Measurements from ENCODE around the gene RAET1E. TPM values are rescaled to one million over a fixed set of nuclear protein-coding genes. Genes with fewer than 3 reads are reported as not detected.

The RAET1E gene
- total and polyA plus RNA-seq, 2 donors (not counting 3 experiments of a cell fraction or from before 2014, with no cell fraction given): 0.04 TPM; not detected in 1

GRCh38 chr6:149884617-149885016 lies 13.3 kb downstream of the RAET1E start:
- Histone ChIP-seq H4K20me1 (replicated peaks; ENCODE audit: control insufficient read depth, extremely low read depth, insufficient read depth, low read length) (no peaks in the 10 kb centered on the region), H3K4me1 (ENCODE audit: control insufficient read depth, extremely low read depth, insufficient read depth, low read length) (no peaks in the 10 kb centered on the region), H3K36me3 (ENCODE audit: control insufficient read depth in 2 of 2, extremely low read depth in 1 of 2, insufficient read depth in 2 of 2, low read length in 2 of 2) (no peaks in the 10 kb centered on the region), H3K4me3 (replicated peaks in 1 of 3; ENCODE audit: insufficient read depth in 1 of 3, low read depth in 1 of 3, low read length in 3 of 3) (no peak overlapping the region), H3K9me3 (replicated peaks; ENCODE audit: control insufficient read depth, insufficient read depth, low read length) (no peaks in the 10 kb centered on the region), H3K27ac (ENCODE audit: insufficient read depth, low read depth, low read length) (no peak overlapping the region), H2AFZ (ENCODE audit: low read depth, low read length) (no peak overlapping the region), H3K9me1 (replicated peaks; ENCODE audit: control insufficient read depth, extremely low read depth, insufficient read depth, low read length) (no peaks in the 10 kb centered on the region), H3K27me3 (ENCODE audit: control insufficient read depth in 2 of 2, insufficient read depth in 2 of 2, low read length in 2 of 2) (peaks cover 1 to 5% of the 10 kb centered on the region in 2 experiments), H3K79me2 (ENCODE audit: control insufficient read depth, insufficient read depth, low read length) (no peaks in the 10 kb centered on the region), H3K9ac (replicated peaks; ENCODE audit: extremely low read depth, insufficient read depth, low read length) (no peak overlapping the region), H3K4me2 (ENCODE audit: insufficient read depth, low read length) (no peak overlapping the region)
- ChIA-PET POLR2A (no interaction called here), CTCF (no interaction called here)
- BruUV-seq (replicated peaks): no TSS peak
- TF ChIP-seq FOS (IDR thresholded peaks at IDR 0.05; ENCODE audit: borderline replicate concordance, insufficient read depth, low read length) (no peak), MYC (IDR thresholded peaks at IDR 0.05; ENCODE audit: low read depth, low read length) (no peak), CTCF (IDR thresholded peaks at IDR 0.05; ENCODE audit: extremely low read depth in 1 of 2, insufficient read depth in 1 of 2, low read depth in 1 of 2, low read length in 2 of 2) (no peak), POLR2AphosphoS5 (IDR thresholded peaks at IDR 0.05; ENCODE audit: insufficient read depth, low read depth, low read length) (no peak), GATA2 (IDR thresholded peaks at IDR 0.05; ENCODE audit: insufficient read depth, insufficient read length, low read depth, low read length) (no peak), JUN (IDR thresholded peaks at IDR 0.05; ENCODE audit: borderline replicate concordance, insufficient read depth, insufficient read length, low read depth) (no peak), EZH2 (IDR thresholded peaks at IDR 0.05; ENCODE audit: borderline replicate concordance, low read depth, low read length, severe bottlenecking) (no peak), MAX (IDR thresholded peaks at IDR 0.05; ENCODE audit: insufficient read depth, insufficient read length) (no peak), POLR2A (IDR thresholded peaks at IDR 0.05; ENCODE audit: low read depth, low read length) (no peak)
- DNase-seq (ENCODE audit: low read depth, low spot score) (no peak), FAIRE-seq (no peak)
- dilution Hi-C loops (cut with MboI; ENCODE audit: extremely low pct_ligation_motif_present, low sequenced_read_pairs) (no loop called here), intact Hi-C loops (cut with micrococcal nuclease) (no loop called here)
